LNCaP clone FGC (cell line): Measurements from ENCODE around the gene TRAPPC14.

ENCODE experiments used
- DNase-seq: peaks from one replicate; pipeline ENCODE4 v3.0.0-alpha.2; 2011; ENCODE audit warnings: low read depth
- H3K4me3 ChIP-seq: 2 replicates; pipeline ENCODE4 v1.5.1; 2011; ENCODE audit warnings: mild to moderate bottlenecking, low read depth, low read length, control low read depth
- TF ChIP-seq, protein P1 (sequence below): IDR thresholded peaks from 2 replicates; pipeline ENCODE4 v1.5.1; 2012; ENCODE audit warnings: mild to moderate bottlenecking; ENCODE audit not compliant: control insufficient read depth, insufficient read depth; ENCODE audit errors: extremely low read depth

TRAPPC14 gene

GRCh38 chr7:100163006-100163531 lies 4.5 kb upstream of the TRAPPC14 start:
- H3K4me3 ChIP-seq = no peak overlapping the region
- TF ChIP-seq, protein P1, sequence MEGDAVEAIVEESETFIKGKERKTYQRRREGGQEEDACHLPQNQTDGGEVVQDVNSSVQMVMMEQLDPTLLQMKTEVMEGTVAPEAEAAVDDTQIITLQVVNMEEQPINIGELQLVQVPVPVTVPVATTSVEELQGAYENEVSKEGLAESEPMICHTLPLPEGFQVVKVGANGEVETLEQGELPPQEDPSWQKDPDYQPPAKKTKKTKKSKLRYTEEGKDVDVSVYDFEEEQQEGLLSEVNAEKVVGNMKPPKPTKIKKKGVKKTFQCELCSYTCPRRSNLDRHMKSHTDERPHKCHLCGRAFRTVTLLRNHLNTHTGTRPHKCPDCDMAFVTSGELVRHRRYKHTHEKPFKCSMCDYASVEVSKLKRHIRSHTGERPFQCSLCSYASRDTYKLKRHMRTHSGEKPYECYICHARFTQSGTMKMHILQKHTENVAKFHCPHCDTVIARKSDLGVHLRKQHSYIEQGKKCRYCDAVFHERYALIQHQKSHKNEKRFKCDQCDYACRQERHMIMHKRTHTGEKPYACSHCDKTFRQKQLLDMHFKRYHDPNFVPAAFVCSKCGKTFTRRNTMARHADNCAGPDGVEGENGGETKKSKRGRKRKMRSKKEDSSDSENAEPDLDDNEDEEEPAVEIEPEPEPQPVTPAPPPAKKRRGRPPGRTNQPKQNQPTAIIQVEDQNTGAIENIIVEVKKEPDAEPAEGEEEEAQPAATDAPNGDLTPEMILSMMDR = no peak
- no peak for DNase-seq

DNA sequence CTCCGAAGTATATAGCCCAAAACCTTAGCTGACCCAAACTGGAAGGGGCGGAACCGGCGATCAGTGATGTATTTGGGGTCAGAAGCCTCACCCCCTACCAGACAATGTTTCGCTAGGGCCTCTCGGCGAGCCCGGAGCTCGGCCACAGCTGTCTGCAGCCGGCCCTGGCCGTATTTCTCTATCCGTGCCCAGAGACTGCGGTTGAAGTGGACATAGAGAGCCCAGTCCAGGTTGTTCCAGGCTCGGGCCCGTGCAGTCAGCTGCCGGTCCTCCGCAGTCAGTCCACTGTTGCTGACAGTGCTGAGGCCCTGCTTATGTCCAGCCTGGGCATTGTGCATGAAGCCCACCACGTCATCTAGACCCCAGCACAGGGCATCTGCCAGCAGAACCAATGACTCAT lies 1.5 kb upstream of the TRAPPC14 start:
- DNase-seq = no peak

GRCh38 chr7:100159099-100159623 lies 638 bp upstream of the TRAPPC14 start:
- peak overlapping the region; percentile 76 for H3K4me3 ChIP-seq
- TF ChIP-seq, protein P1 = no peak
- DNase-seq = no peak

More for the DNA sequence above, 1.5 kb upstream of the TRAPPC14 start:
- TF ChIP-seq, protein P1 = no peak
- no peak overlapping the region for H3K4me3 ChIP-seq

DNA sequence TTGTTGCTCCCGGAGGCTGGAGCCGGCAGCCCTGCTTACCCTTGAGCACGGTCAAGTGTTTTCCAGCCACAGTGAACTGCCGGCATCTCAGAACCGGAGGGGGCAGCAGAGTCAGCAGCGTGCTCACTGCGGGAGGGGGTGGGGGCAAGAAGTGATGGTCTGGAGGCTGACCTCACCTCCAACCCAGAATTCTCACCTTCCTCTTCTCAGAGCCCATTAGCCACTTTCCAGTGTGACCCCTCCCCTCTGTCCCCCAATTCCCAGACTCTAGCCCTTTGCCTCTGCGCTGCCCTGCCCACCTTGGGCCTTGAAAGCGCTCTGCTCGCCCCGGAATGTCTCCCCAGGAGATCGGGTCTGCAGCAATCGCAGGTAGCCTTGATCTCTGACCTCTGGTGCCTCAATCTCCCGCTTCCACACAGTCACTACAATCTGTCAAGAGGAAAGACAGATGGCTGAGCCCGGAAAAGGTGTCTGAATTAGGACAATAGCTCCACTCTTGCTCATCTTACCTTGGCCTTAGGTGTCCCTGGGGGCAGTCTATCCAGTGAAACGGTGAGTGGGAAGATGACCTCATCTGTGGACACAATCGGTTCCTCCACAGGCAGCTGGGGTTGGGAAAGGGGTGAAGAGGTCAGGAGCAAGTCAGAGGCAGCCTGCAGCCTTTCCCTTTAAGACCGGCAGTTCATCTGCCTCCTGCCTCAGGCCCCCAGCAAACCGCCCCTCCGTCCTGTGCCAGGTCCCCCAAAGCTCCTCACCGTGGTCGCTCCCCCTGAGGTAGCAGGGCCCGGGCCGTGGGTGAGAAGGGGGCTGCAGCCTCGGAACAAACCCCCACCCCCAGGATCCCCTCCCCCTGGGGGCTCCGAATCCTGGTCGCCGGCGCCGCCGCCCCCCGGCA lies 942 bp downstream of the TRAPPC14 start:
- TF ChIP-seq, protein P1 = no peak
- H3K4me3 ChIP-seq = peak overlapping the region; percentile 76
- DNase-seq = no peak

GRCh38 chr7:100157069-100157333 lies 1.5 kb downstream of the TRAPPC14 start:
- peak overlapping the region; percentile 76 for H3K4me3 ChIP-seq
- TF ChIP-seq, protein P1 = no peak
- no peak for DNase-seq

DNA sequence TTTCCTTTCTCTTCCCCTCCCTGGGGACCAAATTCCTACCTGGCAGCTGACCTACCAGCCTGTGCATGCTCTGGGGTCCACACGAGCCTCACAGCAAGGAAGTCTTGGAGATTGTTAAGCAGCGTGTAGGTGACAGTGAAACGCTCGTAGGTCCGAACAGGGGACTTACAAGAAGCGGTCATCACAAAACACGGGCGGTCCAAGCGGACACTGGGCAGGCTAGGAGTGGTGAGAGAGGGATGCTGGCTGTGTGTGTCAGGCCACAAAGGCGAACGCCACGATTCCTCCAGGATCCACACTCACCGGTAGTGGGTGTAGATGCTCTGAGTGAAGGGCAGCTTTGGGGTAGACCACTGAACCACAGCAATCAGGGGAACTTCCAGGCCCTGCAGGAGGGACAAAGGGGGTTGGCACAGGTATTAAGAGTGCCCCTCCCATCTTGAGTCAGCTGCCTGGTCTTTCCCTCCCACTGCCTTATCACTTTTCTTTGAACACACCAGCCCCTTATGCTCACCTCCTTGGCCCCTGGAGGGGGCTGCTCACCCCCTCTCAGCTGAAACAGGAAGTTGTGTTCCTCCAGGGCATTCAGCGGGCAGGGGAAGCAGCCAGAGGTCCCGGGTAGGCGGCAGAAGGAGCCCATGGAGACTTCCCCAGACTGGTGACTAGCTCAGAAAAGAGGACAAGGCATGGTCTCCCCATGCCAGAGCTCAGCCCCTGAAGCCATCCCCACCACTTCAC lies 2.0 kb downstream of the TRAPPC14 start:
- TF ChIP-seq, protein P1 = no peak
- no peak for DNase-seq
- no peak overlapping the region for H3K4me3 ChIP-seq
